Measurements from ENCODE around the gene DNAJC7.

DNAJC7 gene

DNA sequence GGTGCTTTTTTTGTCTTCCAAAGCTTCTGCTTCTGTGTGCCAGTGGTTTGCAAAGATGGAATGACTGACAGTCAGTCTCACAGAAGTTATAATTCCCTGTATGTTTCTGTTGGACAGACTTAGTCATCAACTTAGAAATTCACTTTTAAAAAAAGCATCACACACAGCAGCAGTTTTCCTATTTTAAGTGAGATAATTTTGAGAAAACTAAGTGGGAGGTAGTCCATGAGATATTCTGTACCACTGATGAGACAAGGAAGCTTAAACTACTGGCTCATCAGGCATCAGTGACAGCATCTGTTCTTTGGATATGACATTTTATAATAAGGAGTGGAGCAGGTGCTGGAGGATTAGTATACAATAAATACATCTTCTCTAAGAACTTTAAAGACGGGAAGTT is 30.6 kb downstream of the DNAJC7 start:
- peaks cover 97% of the 10 kb centered on the region for H3K36me3 ChIP-seq (ENCODE audit: insufficient read depth, low read depth, low read length)

DNA sequence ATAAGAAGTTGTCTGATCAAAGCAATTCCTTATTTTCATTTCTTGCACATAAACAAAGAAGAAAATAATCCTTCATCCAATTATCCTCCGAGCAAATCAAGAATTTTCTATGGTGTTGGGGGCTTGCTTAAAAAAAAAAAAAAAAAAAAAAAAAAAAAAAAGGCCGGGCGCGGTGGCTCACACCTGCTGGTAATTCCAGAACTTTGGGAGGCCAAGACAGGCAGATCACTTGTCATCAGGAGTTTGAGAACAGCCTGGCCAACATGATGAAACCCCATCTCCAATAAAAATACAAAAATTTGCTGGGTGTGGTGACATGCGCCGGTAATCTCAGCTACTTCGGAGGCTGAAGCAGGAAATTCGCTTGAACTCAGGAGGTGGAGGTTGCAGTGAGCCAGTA is 31.3 kb downstream of the DNAJC7 start:
- Histone ChIP-seq H3K27me3 (ENCODE audit: insufficient read depth, low read length) (no peaks in the 10 kb centered on the region), H3K4me3 (ENCODE audit: low read length) (no peak overlapping the region), H3K9me3 (ENCODE audit: insufficient read depth, low read depth, low read length) (no peaks in the 10 kb centered on the region), H3K27ac (ENCODE audit: low read length) (no peak overlapping the region), H3K4me1 (ENCODE audit: insufficient read depth, low read length) (no peaks in the 10 kb centered on the region), H3K36me3 (ENCODE audit: insufficient read depth, low read depth, low read length) (peaks cover 97% of the 10 kb centered on the region), H3K9ac (ENCODE audit: low read depth, low read length) (no peak overlapping the region)

More for the DNA sequence above, 30.6 kb downstream of the DNAJC7 start:
- H3K4me3 ChIP-seq (ENCODE audit: low read length): no peak overlapping the region
- H3K27ac ChIP-seq (ENCODE audit: low read length): no peak overlapping the region
- H3K9me3 ChIP-seq (ENCODE audit: insufficient read depth, low read depth, low read length): no peaks in the 10 kb centered on the region
- no peak overlapping the region for H3K9ac ChIP-seq (ENCODE audit: low read depth, low read length)
- H3K27me3 ChIP-seq (ENCODE audit: insufficient read depth, low read length): no peaks in the 10 kb centered on the region
- no peaks in the 10 kb centered on the region for H3K4me1 ChIP-seq (ENCODE audit: insufficient read depth, low read length)

DNA sequence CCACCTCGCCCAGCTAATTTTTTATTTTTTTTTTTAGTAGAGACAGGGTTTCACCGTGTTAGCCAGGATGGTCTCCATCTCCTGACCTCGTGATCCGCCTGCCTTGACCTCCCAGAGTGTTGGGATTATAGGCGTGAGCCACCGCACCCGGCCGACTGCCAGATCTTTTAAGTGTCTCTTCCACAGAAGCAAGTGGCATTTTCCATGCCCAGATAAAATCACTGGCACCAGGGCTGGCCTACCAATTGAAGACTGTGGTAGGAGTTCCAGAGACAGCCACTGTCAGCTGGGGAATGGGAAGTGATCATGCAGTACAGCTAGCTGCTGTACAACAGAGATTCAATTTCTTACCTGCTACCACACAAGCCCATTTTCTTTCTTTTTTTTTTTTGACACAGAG is 32.8 kb downstream of the DNAJC7 start:
- peaks cover 96% of the 10 kb centered on the region for H3K36me3 ChIP-seq (ENCODE audit: insufficient read depth, low read depth, low read length)

DNA sequence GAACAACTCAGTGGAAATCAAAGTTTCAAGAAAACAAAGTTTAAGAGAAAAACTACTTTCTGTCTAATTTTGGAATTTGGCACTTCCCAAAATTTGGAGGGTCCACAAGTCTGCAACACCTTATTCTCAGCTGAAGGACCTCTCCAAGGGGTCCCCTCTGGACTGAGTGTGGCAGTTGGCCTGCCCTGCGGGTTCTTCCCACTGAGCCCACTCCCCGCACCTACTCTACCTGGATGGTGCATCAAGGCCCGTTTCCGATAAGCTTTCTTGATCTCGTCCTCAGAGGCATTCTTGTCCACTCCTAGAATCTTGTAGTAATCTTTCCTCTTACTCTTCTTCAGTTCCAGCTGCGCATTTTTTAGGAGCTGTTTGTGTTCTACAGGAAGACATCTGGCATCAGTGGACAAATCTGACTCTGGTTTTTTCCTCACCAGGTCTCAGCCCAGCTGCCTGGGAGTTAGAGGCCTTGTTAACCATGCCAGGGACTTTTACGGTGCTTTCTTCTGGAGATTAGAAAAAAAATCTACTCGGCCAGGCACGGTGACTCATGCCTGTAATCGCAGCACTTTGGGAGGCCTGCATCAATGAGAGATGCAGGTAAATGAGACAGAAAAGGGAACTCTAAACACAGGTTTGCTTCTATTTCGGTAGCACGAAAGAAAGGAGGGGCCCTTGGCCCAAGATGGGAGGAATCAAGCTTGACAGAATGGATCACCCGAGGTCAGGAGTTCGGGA is 35.0 kb downstream of the DNAJC7 start:
- Histone ChIP-seq H3K36me3 (ENCODE audit: insufficient read depth, low read depth, low read length) (peaks cover 92% of the 10 kb centered on the region), H3K27me3 (ENCODE audit: insufficient read depth, low read length) (no peaks in the 10 kb centered on the region), H3K9me3 (ENCODE audit: insufficient read depth, low read depth, low read length) (no peaks in the 10 kb centered on the region), H3K27ac (ENCODE audit: low read length) (no peak overlapping the region), H3K4me3 (ENCODE audit: low read length) (no peak overlapping the region), H3K9ac (ENCODE audit: low read depth, low read length) (no peak overlapping the region), H3K4me1 (ENCODE audit: insufficient read depth, low read length) (no peaks in the 10 kb centered on the region)

More for the DNA sequence above, 32.8 kb downstream of the DNAJC7 start:
- Histone ChIP-seq H3K4me3 (ENCODE audit: low read length) (no peak overlapping the region), H3K4me1 (ENCODE audit: insufficient read depth, low read length) (no peaks in the 10 kb centered on the region), H3K27ac (ENCODE audit: low read length) (no peak overlapping the region), H3K27me3 (ENCODE audit: insufficient read depth, low read length) (no peaks in the 10 kb centered on the region), H3K9ac (ENCODE audit: low read depth, low read length) (no peak overlapping the region), H3K9me3 (ENCODE audit: insufficient read depth, low read depth, low read length) (no peaks in the 10 kb centered on the region)

DNA sequence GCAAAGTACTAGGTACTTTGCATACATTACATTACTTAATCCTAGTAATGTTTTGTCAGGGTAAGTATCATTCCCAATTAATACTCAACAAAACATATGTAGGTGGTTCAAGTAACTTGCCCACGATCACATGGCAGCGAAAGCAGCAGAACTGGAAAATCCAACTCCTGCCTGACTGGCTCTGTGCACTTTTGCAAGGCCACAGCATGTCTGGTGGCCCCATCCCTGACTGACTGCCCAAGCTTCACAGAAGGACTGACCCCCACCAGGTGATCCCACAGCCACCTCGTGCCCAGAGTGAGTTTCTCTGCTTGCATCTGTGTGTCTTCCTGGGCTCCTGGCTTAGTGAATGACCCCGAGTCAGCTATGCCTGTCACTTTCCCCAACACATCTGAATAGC is 39.2 kb downstream of the DNAJC7 start:
- peaks cover 94% of the 10 kb centered on the region for H3K36me3 ChIP-seq (ENCODE audit: insufficient read depth, low read depth, low read length)
- no peaks in the 10 kb centered on the region for H3K9me3 ChIP-seq (ENCODE audit: insufficient read depth, low read depth, low read length)
- no peak overlapping the region for H3K9ac ChIP-seq (ENCODE audit: low read depth, low read length)
- no peak overlapping the region for H3K4me3 ChIP-seq (ENCODE audit: low read length)
- no peaks in the 10 kb centered on the region for H3K4me1 ChIP-seq (ENCODE audit: insufficient read depth, low read length)
- no peak overlapping the region for H3K27ac ChIP-seq (ENCODE audit: low read length)
- no peaks in the 10 kb centered on the region for H3K27me3 ChIP-seq (ENCODE audit: insufficient read depth, low read length)

DNA sequence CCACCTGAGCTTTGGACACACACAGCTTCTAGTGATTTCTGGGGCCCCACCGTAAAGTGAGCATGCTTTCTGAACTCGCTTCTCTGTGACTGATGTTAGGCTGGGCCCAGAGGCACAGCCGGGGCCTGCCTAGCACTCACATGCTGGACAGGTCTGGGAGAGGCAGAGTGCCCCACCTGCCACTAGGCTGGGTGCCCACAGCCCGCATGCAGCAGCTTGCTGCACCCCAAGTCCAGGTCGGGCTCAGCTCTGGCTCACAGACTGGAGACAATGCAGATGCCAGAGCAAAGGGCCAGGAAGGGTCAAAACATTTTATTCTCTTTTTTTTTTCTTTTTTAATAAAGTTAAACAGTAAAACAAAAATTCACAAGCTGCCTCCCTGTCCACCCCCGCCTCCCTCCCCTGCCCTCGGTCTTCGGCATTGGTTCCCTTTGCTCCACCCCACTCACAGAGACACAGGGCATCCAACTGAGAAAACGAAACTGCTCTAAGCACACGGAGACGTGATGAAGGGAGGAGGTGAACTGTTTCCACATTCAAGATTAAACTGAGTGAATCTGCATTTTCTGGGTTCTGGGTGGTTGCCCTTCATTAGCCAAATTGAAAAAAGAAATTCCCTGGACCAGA is 41.0 kb downstream of the DNAJC7 start:
- Histone ChIP-seq H3K36me3 (ENCODE audit: insufficient read depth, low read depth, low read length) (peaks cover 93% of the 10 kb centered on the region), H3K27ac (ENCODE audit: low read length) (no peak overlapping the region), H3K9me3 (ENCODE audit: insufficient read depth, low read depth, low read length) (no peaks in the 10 kb centered on the region), H3K4me3 (ENCODE audit: low read length) (no peak overlapping the region), H3K9ac (ENCODE audit: low read depth, low read length) (no peak overlapping the region), H3K27me3 (ENCODE audit: insufficient read depth, low read length) (no peaks in the 10 kb centered on the region), H3K4me1 (ENCODE audit: insufficient read depth, low read length) (no peaks in the 10 kb centered on the region)

DNA sequence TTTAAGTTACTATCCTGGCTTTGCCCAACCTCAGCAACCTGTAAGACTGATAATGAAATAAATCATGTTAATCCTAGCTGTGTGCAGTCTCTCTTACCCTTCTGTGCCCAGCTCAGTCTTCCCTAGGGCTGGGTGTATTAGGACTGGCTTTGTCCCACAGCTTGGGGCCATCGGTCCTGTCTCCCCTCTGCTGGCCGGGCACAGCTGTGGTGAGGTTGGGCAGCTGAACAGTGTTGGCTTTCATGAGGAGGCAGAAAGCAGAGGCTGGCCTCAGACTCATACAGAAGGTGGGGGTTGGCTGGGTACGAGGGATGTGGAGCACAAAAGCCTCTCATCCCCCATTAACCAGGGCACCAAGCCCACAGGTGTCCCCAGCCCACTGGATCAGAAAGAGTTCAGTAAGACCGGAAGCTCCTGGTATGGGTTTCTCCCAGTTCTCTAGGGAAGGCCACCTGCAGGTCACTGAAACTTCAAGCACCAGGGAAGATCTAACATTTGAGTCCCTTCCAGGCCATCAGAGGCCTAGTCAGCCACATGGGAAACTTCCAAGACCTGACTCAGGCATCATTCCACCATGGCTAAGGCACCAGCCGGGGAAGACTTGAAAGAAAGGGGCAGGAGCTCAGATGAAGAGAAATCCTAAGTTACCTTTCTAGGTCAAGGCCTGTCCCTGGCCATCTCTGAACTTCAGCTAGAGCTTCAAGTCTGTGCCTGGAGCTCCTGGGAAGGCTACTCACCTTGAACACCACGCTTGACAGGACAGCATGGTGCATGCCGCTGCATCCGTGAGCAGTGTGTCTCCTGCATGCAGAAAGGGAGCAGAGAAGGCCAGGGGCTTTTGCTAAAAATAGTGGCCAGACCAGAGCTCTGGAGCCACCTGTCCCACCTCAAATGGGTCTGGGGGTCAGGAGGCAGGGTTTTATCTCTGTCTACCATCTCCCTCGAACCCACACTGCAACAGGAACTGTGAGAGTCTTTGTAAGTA is 41.8 kb downstream of the DNAJC7 start:
- Histone ChIP-seq H3K36me3 (ENCODE audit: insufficient read depth, low read depth, low read length) (peaks cover 91% of the 10 kb centered on the region), H3K9ac (ENCODE audit: low read depth, low read length) (no peak overlapping the region), H3K4me1 (ENCODE audit: insufficient read depth, low read length) (no peaks in the 10 kb centered on the region), H3K4me3 (ENCODE audit: low read length) (no peak overlapping the region), H3K9me3 (ENCODE audit: insufficient read depth, low read depth, low read length) (no peaks in the 10 kb centered on the region), H3K27ac (ENCODE audit: low read length) (no peak overlapping the region), H3K27me3 (ENCODE audit: insufficient read depth, low read length) (no peaks in the 10 kb centered on the region)

DNA sequence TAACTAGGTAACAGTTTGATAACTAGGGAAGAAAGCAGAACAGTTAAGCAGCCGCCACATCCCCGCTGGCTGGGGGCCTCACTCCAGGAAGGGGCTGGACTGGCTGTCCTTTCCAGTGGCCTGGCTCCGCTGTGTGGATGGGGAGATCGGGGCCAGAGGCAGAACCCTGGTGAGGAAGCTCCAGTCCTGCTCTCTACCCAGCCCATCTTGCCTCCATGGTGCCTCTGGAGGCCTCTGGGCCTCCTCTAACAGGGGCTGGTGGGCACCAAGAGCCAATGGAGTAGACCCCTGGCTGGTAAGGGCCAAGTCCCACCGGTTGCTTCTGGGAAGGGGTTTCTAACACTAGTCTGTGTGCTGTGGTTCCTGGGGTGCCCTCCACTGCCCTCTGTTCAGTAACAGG is 42.6 kb downstream of the DNAJC7 start:
- Histone ChIP-seq H3K4me3 (ENCODE audit: low read length) (no peak overlapping the region), H3K9me3 (ENCODE audit: insufficient read depth, low read depth, low read length) (no peaks in the 10 kb centered on the region), H3K27ac (ENCODE audit: low read length) (no peak overlapping the region), H3K9ac (ENCODE audit: low read depth, low read length) (no peak overlapping the region), H3K4me1 (ENCODE audit: insufficient read depth, low read length) (no peaks in the 10 kb centered on the region), H3K36me3 (ENCODE audit: insufficient read depth, low read depth, low read length) (peaks cover 83% of the 10 kb centered on the region), H3K27me3 (ENCODE audit: insufficient read depth, low read length) (no peaks in the 10 kb centered on the region)

DNA sequence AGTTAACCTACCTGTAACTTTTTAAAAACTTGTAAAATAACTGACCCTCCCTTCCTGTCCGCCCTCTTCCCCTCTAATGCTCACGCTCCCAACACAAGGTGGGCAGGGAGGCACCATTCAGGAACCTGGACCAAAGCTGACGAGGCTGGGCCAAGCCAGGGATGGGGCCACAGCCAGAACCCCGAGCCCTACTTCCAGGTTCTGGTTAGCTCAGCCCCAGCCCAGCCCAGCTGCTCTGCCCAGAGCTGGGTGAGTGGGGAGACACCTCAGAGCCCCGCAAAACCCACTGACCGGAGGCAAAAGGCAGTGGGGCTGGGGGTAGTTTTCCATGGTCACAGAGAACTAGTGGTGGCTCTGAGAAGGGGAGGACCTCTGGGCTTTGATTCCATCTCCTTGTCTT is 43.2 kb downstream of the DNAJC7 start:
- H3K4me3 ChIP-seq (ENCODE audit: low read length): no peak overlapping the region
- H3K9me3 ChIP-seq (ENCODE audit: insufficient read depth, low read depth, low read length): no peaks in the 10 kb centered on the region
- no peak overlapping the region for H3K9ac ChIP-seq (ENCODE audit: low read depth, low read length)
- H3K27me3 ChIP-seq (ENCODE audit: insufficient read depth, low read length): no peaks in the 10 kb centered on the region
- H3K36me3 ChIP-seq (ENCODE audit: insufficient read depth, low read depth, low read length): peaks cover 82% of the 10 kb centered on the region
- no peaks in the 10 kb centered on the region for H3K4me1 ChIP-seq (ENCODE audit: insufficient read depth, low read length)
- H3K27ac ChIP-seq (ENCODE audit: low read length): no peak overlapping the region

DNA sequence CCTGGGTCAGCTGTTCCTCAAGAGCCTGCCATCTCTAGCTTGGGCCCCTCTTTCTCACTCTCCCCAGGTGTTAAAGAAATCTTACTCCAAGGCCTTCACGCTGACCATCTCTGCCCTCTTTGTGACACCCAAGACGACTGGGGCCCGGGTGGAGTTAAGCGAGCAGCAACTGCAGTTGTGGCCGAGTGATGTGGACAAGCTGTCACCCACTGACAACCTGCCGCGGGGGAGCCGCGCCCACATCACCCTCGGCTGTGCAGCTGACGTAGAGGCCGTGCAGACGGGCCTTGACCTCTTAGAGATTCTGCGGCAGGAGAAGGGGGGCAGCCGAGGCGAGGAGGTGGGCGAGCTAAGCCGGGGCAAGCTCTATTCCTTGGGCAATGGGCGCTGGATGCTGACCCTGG is 43.8 kb downstream of the DNAJC7 start:
- Histone ChIP-seq H3K9me3 (ENCODE audit: insufficient read depth, low read depth, low read length) (no peaks in the 10 kb centered on the region), H3K9ac (ENCODE audit: low read depth, low read length) (no peak overlapping the region), H3K27ac (ENCODE audit: low read length) (no peak overlapping the region), H3K27me3 (ENCODE audit: insufficient read depth, low read length) (no peaks in the 10 kb centered on the region), H3K36me3 (ENCODE audit: insufficient read depth, low read depth, low read length) (peaks cover 82% of the 10 kb centered on the region), H3K4me1 (ENCODE audit: insufficient read depth, low read length) (no peaks in the 10 kb centered on the region), H3K4me3 (ENCODE audit: low read length) (no peak overlapping the region)

DNA sequence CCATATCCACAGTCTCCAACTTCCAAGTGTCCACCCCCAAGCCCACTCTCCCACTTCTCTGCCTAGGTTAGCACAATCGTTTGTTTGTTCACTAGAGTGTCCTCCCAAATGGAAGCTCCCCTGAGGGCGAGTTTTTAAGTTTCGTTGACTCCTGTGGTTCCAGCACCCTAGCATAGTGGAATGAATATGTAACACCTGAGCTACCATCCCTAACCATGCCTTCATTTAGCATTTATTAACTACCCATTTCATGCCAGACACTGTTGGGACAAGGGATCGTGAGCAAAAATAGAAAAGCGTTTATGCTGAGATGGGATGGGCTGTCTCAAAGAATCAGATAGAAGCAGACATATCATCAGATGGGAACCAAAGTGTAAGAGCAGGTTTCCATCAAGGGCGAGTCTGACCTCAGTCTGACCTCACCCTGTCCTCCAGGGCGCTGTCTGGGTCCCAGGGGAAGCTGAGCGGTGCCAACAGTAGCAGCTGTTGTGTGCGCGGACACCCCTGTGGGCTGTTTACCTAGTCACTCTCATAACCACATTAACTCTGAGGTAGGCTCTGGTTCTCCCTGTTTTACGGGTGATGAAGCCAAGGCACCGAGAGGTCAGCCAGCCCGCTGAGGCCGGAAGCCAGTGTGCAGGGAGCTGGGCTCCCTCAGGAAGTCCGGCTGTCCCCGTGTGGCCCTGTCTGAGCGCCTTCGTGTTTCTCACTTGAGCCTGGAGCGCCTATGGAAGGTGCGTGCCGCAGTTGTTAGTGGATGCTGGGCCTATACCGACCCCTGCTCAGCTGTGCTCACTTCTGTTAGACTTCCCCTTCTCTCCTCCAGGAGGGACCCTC is 44.5 kb downstream of the DNAJC7 start:
- Histone ChIP-seq H3K4me1 (ENCODE audit: insufficient read depth, low read length) (no peaks in the 10 kb centered on the region), H3K9ac (ENCODE audit: low read depth, low read length) (no peak overlapping the region), H3K4me3 (ENCODE audit: low read length) (no peak overlapping the region), H3K9me3 (ENCODE audit: insufficient read depth, low read depth, low read length) (no peaks in the 10 kb centered on the region), H3K36me3 (ENCODE audit: insufficient read depth, low read depth, low read length) (peaks cover 81% of the 10 kb centered on the region), H3K27ac (ENCODE audit: low read length) (no peak overlapping the region), H3K27me3 (ENCODE audit: insufficient read depth, low read length) (no peaks in the 10 kb centered on the region)

Data from iPS-20b (cell line).